Stimulated activated CD8-positive, alpha-beta memory T cell treated with anti-CD3 and anti-CD28 coated beads, Interleukin-7, amount 100 ng/mL, for 24 hours (primary cell): ENCODE measurements around the gene ZNF143.
"Not testable (repeated sequence)": the region's sequence is repeated elsewhere in the genome, so short reads cannot be mapped to it uniquely, and the experiment has no call there.

ENCODE experiments used
- DNase-seq: peaks from one replicate; pipeline ENCODE4 v3.0.0-alpha.2; 2020; ENCODE audit warnings: low read depth

The ZNF143 gene

GRCh38 chr11:9460322-9461062 is at the start of gene ZNF143:
ZNF143 (plus strand) TSS chr11:9461012; CDS start chr11:9471309, 10,297 bp downstream.
- peak; percentile 100 for DNase-seq

- DNase-seq, result no peak
These were observed 32.1 kb upstream of the ZNF143 start for GRCh38 chr11:9428706-9429105.

- no peak for DNase-seq
These were observed 22.2 kb upstream of the ZNF143 start for GRCh38 chr11:9438611-9439010.

GRCh38 chr11:9446230-9446629 is 14.6 kb upstream of the ZNF143 start:
- DNase-seq, result no peak

- no peak for DNase-seq
These were observed 12.0 kb upstream of the ZNF143 start for GRCh38 chr11:9448576-9449352.

GRCh38 chr11:9452023-9452422 is 8.8 kb upstream of the ZNF143 start:
- not testable (repeated sequence) for DNase-seq

GRCh38 chr11:9455722-9456121 is 5.1 kb upstream of the ZNF143 start:
- no peak for DNase-seq

- no peak for DNase-seq
These were observed 1.0 kb upstream of the ZNF143 start for GRCh38 chr11:9459667-9460321.

GRCh38 chr11:9461063-9461759 is 399 bp downstream of the ZNF143 start:
- DNase-seq, result peak; percentile 53

GRCh38 chr11:9461760-9462134 is 935 bp downstream of the ZNF143 start:
- no peak for DNase-seq

GRCh38 chr11:9462172-9462799 is 1.5 kb downstream of the ZNF143 start:
- no peak for DNase-seq

GRCh38 chr11:9462806-9463537 is 2.2 kb downstream of the ZNF143 start:
- DNase-seq, result no peak

- DNase-seq, result no peak
These were observed 10.0 kb downstream of the ZNF143 start for GRCh38 chr11:9470765-9471164.

- no peak for DNase-seq
These were observed 12.6 kb downstream of the ZNF143 start for GRCh38 chr11:9473408-9473807.

- DNase-seq, result no peak
These were observed 19.1 kb downstream of the ZNF143 start for GRCh38 chr11:9479899-9480298.

- DNase-seq, result no peak
These were observed 28.4 kb downstream of the ZNF143 start for GRCh38 chr11:9489080-9489765.

- DNase-seq, result no peak
These were observed 29.6 kb downstream of the ZNF143 start for GRCh38 chr11:9490376-9490775.

- no peak for DNase-seq
These were observed 32.7 kb downstream of the ZNF143 start for GRCh38 chr11:9493492-9493891.

GRCh38 chr11:9494316-9494715 is 33.5 kb downstream of the ZNF143 start:
- no peak for DNase-seq

GRCh38 chr11:9495803-9496514 is 35.1 kb downstream of the ZNF143 start:
- DNase-seq, result no peak
